IPS-18a (cell line): Measurements from ENCODE around the gene KRT37.
"Not testable (repeated sequence)": the region's sequence is repeated elsewhere in the genome, so short reads cannot be mapped to it uniquely, and the experiment has no call there.

Experiments used
- H3K27ac ChIP-seq: one replicate; pipeline ENCODE4 v1.5.1; 2013; ENCODE audit warnings: low read length
- H3K27me3 ChIP-seq: one replicate; pipeline ENCODE4 v1.6.1; 2013; ENCODE audit warnings: mild to moderate bottlenecking, low read length; ENCODE audit not compliant: control insufficient read depth, insufficient read depth
- H3K36me3 ChIP-seq: one replicate; pipeline ENCODE4 v1.6.1; 2013; ENCODE audit warnings: low read depth, low read length; ENCODE audit not compliant: control insufficient read depth
- H3K4me1 ChIP-seq: one replicate; pipeline ENCODE4 v1.6.1; 2013; ENCODE audit warnings: low read depth, low read length; ENCODE audit not compliant: control insufficient read depth
- H3K4me3 ChIP-seq: one replicate; pipeline ENCODE4 v1.5.1; 2013; ENCODE audit warnings: low read length
- H3K9ac ChIP-seq: one replicate; pipeline ENCODE4 v1.6.1; 2013; ENCODE audit warnings: mild to moderate bottlenecking, low read length, moderate library complexity
- H3K9me3 ChIP-seq: one replicate; pipeline ENCODE4 v1.6.1; 2013; ENCODE audit warnings: low read depth, low read length; ENCODE audit not compliant: control insufficient read depth

The KRT37 gene

DNA sequence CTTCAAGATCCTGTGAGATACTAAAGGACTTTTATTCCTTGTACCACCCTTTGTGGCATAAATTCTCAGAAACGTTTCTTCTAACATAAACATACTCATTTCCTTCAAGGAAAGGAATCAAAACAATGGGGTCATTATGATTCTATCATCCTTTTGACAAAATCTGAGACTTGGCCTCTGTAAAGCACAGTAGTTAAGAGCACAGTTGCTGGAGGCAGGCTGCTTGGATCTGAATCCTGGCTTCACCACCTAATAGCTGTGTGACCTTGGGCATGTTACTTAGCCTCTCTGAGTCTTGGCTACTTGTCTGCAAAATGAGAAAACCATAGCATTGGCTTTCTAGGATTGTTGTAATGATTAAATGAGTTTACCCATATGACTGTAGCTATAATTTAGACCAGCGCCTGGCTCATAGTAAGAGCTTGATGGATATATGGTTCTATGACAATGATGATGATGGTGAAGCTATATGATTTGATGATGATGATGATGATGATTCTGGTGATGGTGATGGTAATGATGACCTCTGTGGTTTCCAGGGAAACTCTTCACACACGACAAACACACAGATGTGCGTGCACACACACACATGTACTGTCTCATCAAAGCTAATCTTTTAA lies 20.9 kb downstream of the KRT37 start:
- no peak overlapping the region for H3K4me3 ChIP-seq
- H3K27me3 ChIP-seq, result no peaks in the 10 kb centered on the region
- H3K9me3 ChIP-seq, result no peaks in the 10 kb centered on the region
- H3K27ac ChIP-seq, result no peak overlapping the region
- H3K36me3 ChIP-seq, result no peaks in the 10 kb centered on the region
- no peak overlapping the region for H3K9ac ChIP-seq
- no peaks in the 10 kb centered on the region for H3K4me1 ChIP-seq

DNA sequence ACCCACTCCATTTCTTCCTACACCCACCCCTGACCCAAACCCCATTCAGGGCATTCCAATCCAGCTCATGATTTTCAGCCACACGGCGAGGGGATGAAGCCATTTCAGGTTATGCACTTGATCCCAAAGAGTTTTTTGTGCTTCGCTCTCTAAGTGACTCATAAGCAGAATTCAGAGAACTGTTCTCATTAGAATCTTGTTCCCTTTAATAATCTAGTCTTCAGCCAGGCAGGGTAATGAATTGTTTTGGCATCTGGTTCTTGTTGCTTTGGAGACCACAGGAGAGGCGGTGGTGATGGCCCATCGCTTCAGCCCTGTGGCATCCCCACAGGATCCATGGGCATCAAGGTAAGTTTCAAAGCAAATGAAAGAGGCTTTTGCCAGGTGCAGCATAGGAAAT lies 22.2 kb downstream of the KRT37 start:
- Histone ChIP-seq H3K4me3 (no peak overlapping the region), H3K27me3 (no peaks in the 10 kb centered on the region), H3K36me3 (no peaks in the 10 kb centered on the region), H3K4me1 (no peaks in the 10 kb centered on the region), H3K9me3 (no peaks in the 10 kb centered on the region), H3K27ac (no peak overlapping the region), H3K9ac (no peak overlapping the region)

DNA sequence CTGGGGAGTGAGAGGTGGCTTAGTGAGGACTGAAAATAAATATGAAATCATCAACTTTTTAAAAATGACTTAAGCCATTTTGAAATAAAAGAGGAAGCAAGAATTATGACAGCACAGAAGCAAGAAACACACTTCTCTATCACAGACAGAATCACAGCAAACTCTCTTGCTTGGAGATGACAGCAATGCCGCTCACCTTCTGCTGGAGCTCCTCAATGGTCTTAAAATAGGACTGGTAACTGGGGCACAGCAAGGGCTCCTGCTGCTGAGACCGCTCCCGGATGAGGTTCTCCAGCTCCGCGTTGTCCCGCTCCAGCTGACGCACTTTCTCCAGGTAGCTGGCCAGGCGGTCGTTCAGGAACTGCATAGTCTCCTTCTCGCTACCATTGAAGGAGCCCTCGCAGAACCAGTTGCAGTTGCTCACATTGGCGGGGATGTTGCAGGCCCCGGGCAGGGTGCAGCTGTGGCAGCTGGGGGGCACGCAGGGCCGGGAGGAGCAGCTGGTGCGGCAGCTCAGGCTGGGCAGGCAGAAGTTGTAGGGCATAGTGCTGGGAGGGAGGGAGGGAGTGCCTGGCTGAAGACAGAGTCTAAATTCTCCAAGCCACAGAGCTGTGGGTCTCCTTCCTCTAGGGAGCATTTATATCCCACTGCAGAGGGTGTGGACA lies 27.3 kb downstream of the KRT37 start, which contains the start of gene KRT31:
Gene KRT31 (minus strand): TSS at position 613 of the 665 bp plus-strand sequence. CDS start 69 bp downstream, at position 544.
- Histone ChIP-seq H3K27ac (no peak within 1 kb of the TSS), H3K27me3 (no peaks in the 10 kb centered on the region), H3K36me3 (no peaks in the 10 kb centered on the region)

DNA sequence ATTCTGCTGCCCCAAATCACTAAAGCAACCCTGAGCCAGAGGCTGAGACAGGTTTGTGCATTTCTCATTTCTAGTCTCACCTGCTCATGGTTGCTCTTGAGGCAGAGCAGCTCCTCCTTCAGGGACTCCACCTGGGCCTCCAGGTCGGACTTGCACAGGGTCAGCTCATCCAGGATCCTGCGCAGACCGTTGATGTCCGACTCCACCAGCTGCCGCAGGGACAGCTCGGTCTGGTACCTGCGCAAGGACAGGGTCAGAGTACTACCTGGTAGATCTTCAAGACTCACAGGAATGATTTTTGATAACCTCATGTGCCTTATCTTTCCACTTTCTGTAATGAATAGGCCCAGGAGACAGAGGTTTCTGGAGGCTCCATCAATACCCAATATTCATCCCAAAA lies 28.0 kb downstream of the KRT37 start:
- Histone ChIP-seq H3K4me3 (no peak overlapping the region), H3K9me3 (no peaks in the 10 kb centered on the region), H3K9ac (no peak overlapping the region), H3K27me3 (no peaks in the 10 kb centered on the region), H3K4me1 (no peaks in the 10 kb centered on the region), H3K36me3 (no peaks in the 10 kb centered on the region), H3K27ac (no peak overlapping the region)

More for the DNA sequence above, 27.3 kb downstream of the KRT37 start, which contains the start of gene KRT31:
- H3K9ac ChIP-seq, result no peak within 1 kb of the TSS
- no peaks in the 10 kb centered on the region for H3K9me3 ChIP-seq
- H3K4me1 ChIP-seq, result no peaks in the 10 kb centered on the region
- H3K4me3 ChIP-seq, result no peak within 1 kb of the TSS

DNA sequence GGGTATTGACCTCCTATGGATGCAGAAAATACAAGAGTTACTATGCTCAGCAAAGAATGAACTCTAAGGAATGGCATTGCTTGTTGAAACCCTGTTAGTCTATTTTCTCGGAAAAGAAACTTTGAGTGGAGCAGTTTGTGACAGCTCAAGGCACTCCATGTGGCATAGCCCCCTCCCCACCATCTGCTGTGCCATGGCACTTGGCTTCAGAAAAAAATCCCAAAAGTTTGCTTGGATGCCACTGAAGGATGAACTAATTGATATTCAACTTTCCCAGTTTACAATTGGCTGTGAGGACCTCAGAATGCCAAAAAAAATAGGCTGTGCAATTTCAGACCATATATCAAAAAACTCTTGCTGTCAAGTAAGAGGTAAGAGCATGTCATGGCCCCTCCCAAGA lies 28.8 kb downstream of the KRT37 start:
- H3K36me3 ChIP-seq, result no peaks in the 10 kb centered on the region
- no peaks in the 10 kb centered on the region for H3K4me1 ChIP-seq

DNA sequence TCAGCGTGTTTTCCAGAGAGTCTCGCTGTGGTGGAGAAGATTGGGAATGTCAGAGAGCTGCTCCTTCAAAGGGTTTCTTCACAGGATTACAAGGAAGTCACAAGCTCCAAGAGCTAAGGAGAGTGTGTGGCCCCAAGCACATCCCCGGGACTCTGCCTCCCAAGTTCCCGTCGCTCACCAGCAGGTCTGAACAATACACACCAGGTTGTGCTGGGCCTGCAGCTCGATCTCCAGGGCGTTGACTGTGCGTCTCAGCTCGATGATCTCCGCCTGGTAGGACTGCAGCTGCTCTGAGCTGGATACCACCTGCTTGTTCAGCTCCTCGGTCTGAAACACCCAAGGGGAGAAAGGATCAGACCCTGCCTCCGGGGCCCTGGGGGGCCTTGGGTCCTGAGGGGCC lies 29.3 kb downstream of the KRT37 start:
- H3K4me1 ChIP-seq, H3K27ac ChIP-seq, H3K9me3 ChIP-seq, H3K36me3 ChIP-seq, H3K4me3 ChIP-seq, H3K9ac ChIP-seq, H3K27me3 ChIP-seq: not testable (repeated sequence)

More for the DNA sequence above, 28.8 kb downstream of the KRT37 start:
- Histone ChIP-seq H3K9ac (no peak overlapping the region), H3K27ac (no peak overlapping the region), H3K4me3 (no peak overlapping the region), H3K9me3 (no peaks in the 10 kb centered on the region), H3K27me3 (no peaks in the 10 kb centered on the region)

DNA sequence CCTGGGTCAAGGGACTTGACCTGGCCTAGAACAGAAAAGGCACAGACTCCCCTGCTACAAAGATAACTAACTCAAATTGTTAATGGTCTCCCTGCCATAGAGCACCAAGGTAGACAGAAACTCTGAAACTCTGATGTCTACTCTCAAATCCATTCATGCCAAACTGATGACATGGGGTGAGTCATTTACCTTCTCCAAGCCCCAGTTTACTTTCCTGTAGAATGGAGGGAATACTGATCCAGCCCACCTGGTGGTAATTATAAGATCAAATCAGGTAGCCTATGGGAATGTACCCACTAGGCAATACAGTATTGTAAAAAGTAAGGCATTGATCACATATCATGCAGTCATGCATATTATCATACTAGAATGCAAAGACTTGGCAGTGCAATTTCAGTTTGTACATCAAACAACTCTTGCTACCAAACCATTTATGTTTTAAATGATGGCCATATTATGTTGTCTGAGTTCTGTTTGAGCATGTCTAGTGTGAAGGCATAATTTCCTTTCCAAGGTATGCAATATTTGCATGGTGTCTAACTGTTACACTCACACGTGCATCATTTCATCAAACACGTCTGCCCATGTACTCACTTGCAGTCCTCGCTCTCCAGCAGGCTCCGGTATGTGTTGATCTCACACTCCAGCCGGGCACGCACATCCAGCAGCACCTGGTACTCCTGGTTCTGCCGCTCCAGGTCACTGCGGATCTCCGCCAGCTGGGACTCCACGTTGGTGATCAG lies 30.0 kb downstream of the KRT37 start:
- Histone ChIP-seq H3K27ac (no peak overlapping the region), H3K36me3 (no peaks in the 10 kb centered on the region), H3K4me3 (no peak overlapping the region)

DNA sequence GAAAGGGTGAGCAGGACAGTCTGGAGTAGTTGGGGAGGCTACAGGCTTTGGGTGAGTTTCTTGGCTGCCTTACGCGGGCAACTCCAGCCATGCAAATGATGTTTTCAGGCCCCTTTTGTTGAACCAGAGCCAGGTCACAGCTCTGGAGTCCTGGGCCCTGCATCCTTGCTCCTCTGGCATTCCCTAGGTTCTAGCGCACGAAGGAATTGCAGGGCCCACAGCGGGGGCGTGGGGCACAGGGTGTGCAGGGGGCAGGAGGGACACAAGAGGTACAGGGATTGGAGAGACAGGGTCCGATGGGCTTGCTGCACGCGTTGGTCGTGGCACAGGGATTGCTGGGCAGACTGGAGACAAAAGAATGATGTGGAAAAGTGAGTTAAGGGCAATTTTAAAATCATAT lies 30.6 kb downstream of the KRT37 start:
- H3K27me3 ChIP-seq, result no peaks in the 10 kb centered on the region
- H3K4me3 ChIP-seq, result no peak overlapping the region
- H3K4me1 ChIP-seq, result no peaks in the 10 kb centered on the region
- no peak overlapping the region for H3K27ac ChIP-seq
- no peaks in the 10 kb centered on the region for H3K36me3 ChIP-seq
- H3K9me3 ChIP-seq, result no peaks in the 10 kb centered on the region
- H3K9ac ChIP-seq, result no peak overlapping the region

More for the DNA sequence above, 30.0 kb downstream of the KRT37 start:
- no peaks in the 10 kb centered on the region for H3K4me1 ChIP-seq
- H3K9me3 ChIP-seq, result no peaks in the 10 kb centered on the region
- no peaks in the 10 kb centered on the region for H3K27me3 ChIP-seq
- H3K9ac ChIP-seq, result no peak overlapping the region

DNA sequence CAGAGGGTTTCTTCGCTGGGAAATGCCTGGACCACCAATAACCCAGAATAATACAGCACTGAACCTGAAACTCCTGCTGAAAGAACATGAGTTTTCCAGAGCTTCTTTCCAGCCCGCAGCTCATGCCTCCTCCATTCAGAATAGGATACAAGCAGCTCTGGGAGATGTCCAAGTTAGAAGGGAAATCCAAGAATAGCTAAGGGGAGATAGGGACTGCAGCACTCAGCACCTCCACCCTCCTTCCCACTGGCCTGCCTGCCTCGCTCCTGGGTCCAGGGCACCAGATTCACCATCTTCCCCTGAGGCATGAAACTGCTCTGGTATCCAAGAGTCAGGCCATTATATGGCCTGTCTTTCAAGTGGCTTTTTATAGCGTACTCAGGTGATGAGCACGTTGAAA lies 31.1 kb downstream of the KRT37 start:
- Histone ChIP-seq H3K27ac (no peak overlapping the region), H3K27me3 (no peaks in the 10 kb centered on the region), H3K9me3 (no peaks in the 10 kb centered on the region), H3K4me3 (no peak overlapping the region), H3K36me3 (no peaks in the 10 kb centered on the region), H3K4me1 (no peaks in the 10 kb centered on the region), H3K9ac (no peak overlapping the region)

DNA sequence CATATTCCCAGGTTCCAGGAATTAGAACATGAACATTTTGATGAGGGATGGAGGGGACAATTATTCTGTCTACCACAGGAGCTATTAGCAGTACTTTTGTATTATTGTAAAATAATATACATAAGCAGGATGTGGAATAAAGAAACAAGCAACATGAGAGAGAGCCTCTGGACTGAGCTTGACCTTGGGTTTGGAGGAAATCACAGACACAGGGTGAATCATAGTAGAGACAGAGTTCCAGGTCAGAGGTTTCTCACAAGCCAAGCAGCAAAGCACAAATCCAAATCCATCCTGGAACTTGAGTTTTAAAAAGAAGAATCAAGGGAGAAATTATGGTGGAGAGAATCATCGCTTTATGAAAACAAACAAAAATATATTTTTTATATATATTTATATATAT lies 32.1 kb downstream of the KRT37 start:
- Histone ChIP-seq H3K27me3 (no peaks in the 10 kb centered on the region), H3K9me3 (no peaks in the 10 kb centered on the region), H3K4me3 (no peak overlapping the region), H3K4me1 (no peaks in the 10 kb centered on the region), H3K27ac (no peak overlapping the region), H3K36me3 (no peaks in the 10 kb centered on the region), H3K9ac (no peak overlapping the region)

DNA sequence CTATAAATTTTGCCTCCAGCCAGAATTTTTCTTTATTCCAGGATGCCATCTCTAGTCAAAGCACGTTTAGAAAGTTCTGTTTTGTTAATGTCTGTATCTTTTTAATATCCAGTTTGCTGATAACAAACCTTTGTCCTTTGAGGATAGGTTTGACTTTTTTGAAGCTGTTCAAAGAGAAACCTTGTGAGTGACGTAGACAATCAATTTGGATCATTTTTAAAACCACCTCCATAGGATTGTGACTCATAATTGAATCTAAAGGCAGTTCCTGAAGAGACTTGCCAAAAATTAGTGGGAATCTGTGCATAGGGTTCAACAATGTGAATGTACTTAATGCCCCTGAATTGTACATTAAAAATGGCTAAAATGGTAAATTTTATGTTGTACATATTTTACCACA lies 32.9 kb downstream of the KRT37 start:
- no peak overlapping the region for H3K27ac ChIP-seq

More for the DNA sequence above, 32.9 kb downstream of the KRT37 start:
- Histone ChIP-seq H3K9ac (no peak overlapping the region), H3K4me3 (no peak overlapping the region), H3K4me1 (no peaks in the 10 kb centered on the region), H3K36me3 (no peaks in the 10 kb centered on the region), H3K9me3 (no peaks in the 10 kb centered on the region), H3K27me3 (no peaks in the 10 kb centered on the region)
